HepG2 (cell line): Measurements from ENCODE around the gene ABRACL. TPM values are rescaled to one million over a fixed set of nuclear protein-coding genes. Genes with fewer than 3 reads are reported as not detected.

Experiments used
- ATAC-seq: fragments of 200-7000 bp; cut with Tn5 transposase; 3 replicates; pipeline ENCODE4 v1.9.1; 2020; ENCODE audit warnings: mild to moderate bottlenecking, moderate library complexity
- BruUV-seq: library from RNA; stranded (reverse); fragments of 400-500 nt; replicated peaks from 2 replicates; lab custom pipeline; 2021; lab: Mats Ljungman, UMichigan
- CTCF ChIA-PET: fragments of 300-600 bp; formaldehyde crosslinking; extraction: SDS; loops from one replicate; lab custom pipeline; 2021; ENCODE audit warnings: low total read pairs, inconsistent platforms, low intra/inter-chr PET ratio; lab: Yijun Ruan, JAX
- POLR2A ChIA-PET: fragments of 350-600 bp; sonication (Branson Sonifier 250); formaldehyde crosslinking; loops from one replicate; lab custom pipeline; 2020; ENCODE audit warnings: antibody characterized with exemption, inconsistent platforms; lab: Yijun Ruan, JAX
- DNase-seq: peaks from one replicate; pipeline ENCODE4 v3.0.0-alpha.2; 2015; ENCODE audit warnings: low spot score
- FAIRE-seq: peaks from 3 replicates; lab custom pipeline; 2011; peaks lifted over from hg19 to GRCh38; lab: Jason Lieb, UNC
- H2AFZ ChIP-seq: one replicate; pipeline ENCODE4 v1.6.1; 2011; ENCODE audit warnings: low read length, inconsistent platforms
- H3K27ac ChIP-seq: fragments of 300-600 bp; 3 replicates; pipeline ENCODE4 v1.8.0; 2011; ENCODE audit warnings: mixed run types, mild to moderate bottlenecking, mixed read lengths, low read length, inconsistent platforms; ENCODE audit not compliant: insufficient read depth; ENCODE audit errors: extremely low read length
- H3K27me3 ChIP-seq, 2 experiments: fragments of 200-600 bp in 1 of 2; 2 replicates in 1 of 2; 3 replicates in 1 of 2; pipeline versions ENCODE4 v1.6.0 to v1.8.0; 2011; ENCODE audit warnings: low read length in 2 of 2, mild to moderate bottlenecking in 2 of 2, moderate library complexity in 2 of 2, inconsistent platforms in 1 of 2; ENCODE audit not compliant: insufficient read depth in 2 of 2, control insufficient read depth in 1 of 2
- H3K36me3 ChIP-seq, 2 experiments: fragments of 200-600 bp in 1 of 2; replicated peaks in 1 of 2; 2 replicates in 1 of 2; 3 replicates in 1 of 2; pipeline versions ENCODE4 v1.5.1 to v1.8.0; 2011; ENCODE audit warnings: low read length in 2 of 2, inconsistent platforms in 1 of 2; ENCODE audit not compliant: insufficient read depth in 2 of 2, control insufficient read depth in 1 of 2
- H3K4me1 ChIP-seq: 2 replicates; pipeline ENCODE4 v1.5.1; 2012; ENCODE audit warnings: low read length, inconsistent platforms; ENCODE audit not compliant: insufficient read depth
- H3K4me2 ChIP-seq: 2 replicates; pipeline ENCODE4 v1.6.0; 2011; ENCODE audit warnings: low read depth, low read length, inconsistent platforms
- H3K4me3 ChIP-seq, 3 experiments: fragments of 200-600 bp in 1 of 3; sonication (generic), shearing (Covaris generic) in 1 of 3; replicated peaks in 1 of 3; 2 replicates each; pipeline ENCODE4 v1.5.1; 2011 to 2016; ENCODE audit warnings: low read length in 3 of 3, inconsistent platforms in 2 of 3, low read depth in 2 of 3, mild to moderate bottlenecking in 2 of 3, control low read depth in 1 of 3, mixed read lengths in 1 of 3; ENCODE audit not compliant: insufficient read depth in 1 of 3
- H3K79me2 ChIP-seq: one replicate; pipeline ENCODE4 v1.6.1; 2011; ENCODE audit warnings: low read length, inconsistent platforms; ENCODE audit not compliant: insufficient read depth
- H3K9ac ChIP-seq: 2 replicates; pipeline ENCODE4 v1.6.0; 2011; ENCODE audit warnings: mild to moderate bottlenecking, low read depth, low read length, inconsistent platforms; ENCODE audit not compliant: insufficient read depth
- H3K9me3 ChIP-seq: 2 replicates; pipeline ENCODE4 v1.5.1; 2012; ENCODE audit warnings: mild to moderate bottlenecking, low read length
- H4K20me1 ChIP-seq: 2 replicates; pipeline ENCODE4 v1.6.0; 2011; ENCODE audit warnings: inconsistent platforms, mild to moderate bottlenecking, low read length, moderate library complexity; ENCODE audit not compliant: insufficient read depth
- ARHGAP35 ChIP-seq: sonication (generic); formaldehyde crosslinking; IDR thresholded peaks from 2 replicates; pipeline ENCODE4 v1.9.0; 2022; ENCODE audit warnings: mild to moderate bottlenecking, inconsistent platforms, moderate library complexity, missing genetic modification reagents, borderline replicate concordance
- CCAR2 ChIP-seq: fragments of 200-400 bp; formaldehyde crosslinking; optimal IDR thresholded peaks from 2 replicates; pipeline ENCODE3; 2018; ENCODE audit warnings: low read depth, mild to moderate bottlenecking, low read length, moderate library complexity
- CHD4 ChIP-seq: fragments of 200-600 bp; sonication (generic); IDR thresholded peaks from 2 replicates; pipeline ENCODE4 v1.7.0; 2017; ENCODE audit warnings: mild to moderate bottlenecking, low read length, borderline replicate concordance
- EEA1 ChIP-seq: sonication (generic); formaldehyde crosslinking; IDR thresholded peaks from 2 replicates; pipeline ENCODE4 v1.5.1; 2020; ENCODE audit warnings: mild to moderate bottlenecking, missing genetic modification reagents, borderline replicate concordance
- EZH2 ChIP-seq: conservative IDR thresholded peaks from 2 replicates; pipeline ENCODE4 v1.6.1; 2012; ENCODE audit warnings: mild to moderate bottlenecking, low read depth, low read length, moderate library complexity
- IRF2 ChIP-seq: IDR thresholded peaks from 2 replicates; pipeline ENCODE4 v1.6.1; 2018; ENCODE audit warnings: missing genetic modification reagents, missing compliant biosample characterization
- ZNF335 ChIP-seq: sonication (generic); formaldehyde crosslinking; IDR thresholded peaks from 2 replicates; pipeline ENCODE4 v1.4.0; 2020; ENCODE audit warnings: missing genetic modification reagents
- WGBS: methylation state at CpG from one replicate; pipeline ENCODE4 v1.1.6; 2017; ENCODE audit warnings: low lambda C conversion rate; 5-methylcytosine and 5-hydroxymethylcytosine counted together
- in situ Hi-C: cut with HindIII; loops from 2 replicates; pipeline ENCODE4 v1.10.0; 2017; ENCODE audit warnings: low pct_unique_long_range_greater_than_20kb; ENCODE audit not compliant: extremely low pct_ligation_motif_present
- intact Hi-C: fragments of 100-400 bp; cut with micrococcal nuclease; formaldehyde crosslinking; loops from one replicate; pipeline ENCODE4 v1.10.0; 2022; ENCODE audit not compliant: unreplicated experiment
- polyA plus RNA-seq, 8 experiments: library from polyadenylated mRNA; depleted of rRNA in 3 of 8; stranded (reverse) in 7 of 8; unstranded in 1 of 8; fragments of >200 nt; fragmentation: Illumina TruSeq in 4 of 8; extraction: Trizol in 4 of 8; gene quantifications; 2 replicates each; pipeline versions ENCODE4 v1.2.1 to v1.2.3, GENCODE V29; 2011 to 2016; ENCODE audit warnings: low read depth in 4 of 8, missing spikeins in 1 of 8, mixed read lengths in 1 of 8; ENCODE audit not compliant: insufficient read depth in 1 of 8
- total RNA-seq, 5 experiments: library from RNA; depleted of rRNA; stranded (reverse); fragments of >200 nt; fragmentation: Illumina TruSeq; extraction: Trizol; gene quantifications; 2 replicates each; pipeline ENCODE4 v1.2.3, GENCODE V29; 2016; ENCODE audit warnings: low read depth in 1 of 5
- TF ChIP-seq, protein P1 (sequence below): IDR thresholded peaks from 2 replicates; pipeline ENCODE4 v1.6.1; 2018; ENCODE audit warnings: missing genetic modification reagents, mild to moderate bottlenecking, missing compliant biosample characterization
- TF ChIP-seq, protein P2 (sequence below): IDR thresholded peaks from 2 replicates; pipeline ENCODE4 v1.6.1; 2018; ENCODE audit warnings: missing genetic modification reagents

The ABRACL gene
- total and polyA plus RNA-seq, 2 of the 13 experiments (the other 11 are each of a cell fraction or from before 2014, with no cell fraction given): 1.4 to 5.4 TPM

DNA sequence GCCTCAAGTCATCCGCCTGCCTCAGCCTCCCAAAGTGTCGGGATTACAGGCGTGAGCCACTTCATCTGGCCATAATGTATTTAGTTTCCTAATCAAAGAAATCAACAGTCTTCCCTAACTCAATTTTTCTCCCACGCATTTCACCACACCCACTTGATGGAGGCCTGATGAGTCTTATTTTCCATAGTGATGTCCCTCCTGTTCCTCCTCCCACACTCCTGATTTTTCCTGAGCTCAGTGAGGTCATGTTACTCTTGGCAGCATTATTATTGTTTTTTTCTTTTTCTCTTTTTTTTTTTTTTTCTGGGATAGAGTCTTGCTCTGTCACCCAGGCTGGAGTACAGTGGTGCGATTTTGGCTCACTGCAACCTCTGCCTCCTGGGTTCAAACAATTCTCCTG is 8.9 kb downstream of the ABRACL start:
- no TSS peak for BruUV-seq
- Histone ChIP-seq H3K4me3 (no peak overlapping the region), H3K9ac (no peak overlapping the region), H4K20me1 (no peaks in the 10 kb centered on the region), H3K27me3 (no peaks in the 10 kb centered on the region), H3K27ac (no peak overlapping the region), H3K79me2 (no peaks in the 10 kb centered on the region), H2AFZ (no peak overlapping the region), H3K4me1 (no peaks in the 10 kb centered on the region), H3K9me3 (no peaks in the 10 kb centered on the region), H3K4me2 (no peak overlapping the region), H3K36me3 (no peaks in the 10 kb centered on the region; a peak in 1 of 5 replicates)
- ChIA-PET CTCF (no interaction called here), POLR2A (no interaction called here)
- in situ Hi-C loops: no loop called here
- no peak for FAIRE-seq
- TF ChIP-seq IRF2 (CRISPR knock-in tag) (no peak), CHD4 (no peak), ZNF335 (no peak), CCAR2 (no peak), EEA1 (CRISPR knock-in tag) (no peak), ARHGAP35 (CRISPR knock-in tag) (no peak), EZH2 (no peak)
- TF ChIP-seq, protein P1, sequence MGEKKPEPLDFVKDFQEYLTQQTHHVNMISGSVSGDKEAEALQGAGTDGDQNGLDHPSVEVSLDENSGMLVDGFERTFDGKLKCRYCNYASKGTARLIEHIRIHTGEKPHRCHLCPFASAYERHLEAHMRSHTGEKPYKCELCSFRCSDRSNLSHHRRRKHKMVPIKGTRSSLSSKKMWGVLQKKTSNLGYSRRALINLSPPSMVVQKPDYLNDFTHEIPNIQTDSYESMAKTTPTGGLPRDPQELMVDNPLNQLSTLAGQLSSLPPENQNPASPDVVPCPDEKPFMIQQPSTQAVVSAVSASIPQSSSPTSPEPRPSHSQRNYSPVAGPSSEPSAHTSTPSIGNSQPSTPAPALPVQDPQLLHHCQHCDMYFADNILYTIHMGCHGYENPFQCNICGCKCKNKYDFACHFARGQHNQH: no peak
- TF ChIP-seq, protein P2, sequence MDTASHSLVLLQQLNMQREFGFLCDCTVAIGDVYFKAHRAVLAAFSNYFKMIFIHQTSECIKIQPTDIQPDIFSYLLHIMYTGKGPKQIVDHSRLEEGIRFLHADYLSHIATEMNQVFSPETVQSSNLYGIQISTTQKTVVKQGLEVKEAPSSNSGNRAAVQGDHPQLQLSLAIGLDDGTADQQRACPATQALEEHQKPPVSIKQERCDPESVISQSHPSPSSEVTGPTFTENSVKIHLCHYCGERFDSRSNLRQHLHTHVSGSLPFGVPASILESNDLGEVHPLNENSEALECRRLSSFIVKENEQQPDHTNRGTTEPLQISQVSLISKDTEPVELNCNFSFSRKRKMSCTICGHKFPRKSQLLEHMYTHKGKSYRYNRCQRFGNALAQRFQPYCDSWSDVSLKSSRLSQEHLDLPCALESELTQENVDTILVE (CRISPR knock-in tag): no peak
- no peak for DNase-seq
- intact Hi-C loops: no loop called here
- ATAC-seq: no peak
- 91% methylated on average over 5 of the region's 5 CpGs for WGBS
